KMS-11 (cell line): ENCODE measurements around the gene FCHSD1.

Source experiments
- H2AFZ ChIP-seq: fragments of 200-600 bp; sonication (generic); 2 replicates; pipeline ENCODE4 v1.6.1; 2016; ENCODE audit warnings: antibody characterized with exemption, mixed run types, low read depth
- H3K27ac ChIP-seq: fragments of 200-600 bp; sonication (generic); 2 replicates; pipeline ENCODE4 v1.6.1; 2016; ENCODE audit warnings: mild to moderate bottlenecking, mixed run types
- H3K27me3 ChIP-seq: fragments of 200-600 bp; sonication (generic); 2 replicates; pipeline ENCODE4 v1.6.1; 2017; ENCODE audit warnings: mild to moderate bottlenecking, low read depth, mixed run types, moderate library complexity; ENCODE audit not compliant: insufficient read depth
- H3K36me3 ChIP-seq: fragments of 200-600 bp; sonication (generic); 2 replicates; pipeline ENCODE4 v1.6.1; 2017; ENCODE audit warnings: mild to moderate bottlenecking, mixed run types; ENCODE audit not compliant: insufficient read depth
- H3K4me1 ChIP-seq: fragments of 200-600 bp; sonication (generic); 2 replicates; pipeline ENCODE4 v1.6.1; 2016; ENCODE audit warnings: mild to moderate bottlenecking, low read depth, mixed run types; ENCODE audit not compliant: poor library complexity, severe bottlenecking
- H3K4me2 ChIP-seq: fragments of 200-600 bp; sonication (generic); 2 replicates; pipeline ENCODE4 v1.7.0; 2016; ENCODE audit warnings: mild to moderate bottlenecking, mixed run types
- H3K4me3 ChIP-seq: fragments of 200-600 bp; sonication (generic); IDR thresholded peaks from 2 replicates; pipeline ENCODE4 v1.6.1; 2017; ENCODE audit warnings: low read depth, low read length, mixed read lengths; ENCODE audit not compliant: insufficient read depth
- H3K79me2 ChIP-seq: fragments of 200-600 bp; sonication (generic); 2 replicates; pipeline ENCODE4 v1.6.1; 2016; ENCODE audit warnings: low read depth, mixed run types; ENCODE audit not compliant: insufficient read depth
- H3K9ac ChIP-seq: fragments of 200-600 bp; sonication (generic); 2 replicates; pipeline ENCODE4 v1.6.1; 2016; ENCODE audit warnings: mild to moderate bottlenecking, mixed run types
- H4K20me1 ChIP-seq: fragments of 200-600 bp; sonication (generic); 2 replicates; pipeline ENCODE4 v1.6.1; 2016; ENCODE audit warnings: mild to moderate bottlenecking, mixed run types; ENCODE audit not compliant: insufficient read depth
- CTCF ChIP-seq: fragments of 200-600 bp; sonication (generic); conservative IDR thresholded peaks from 2 replicates; pipeline ENCODE4 v1.6.1; 2017; ENCODE audit warnings: low read depth, mild to moderate bottlenecking, antibody characterized with exemption, low read length, moderate library complexity, mixed read lengths

Gene FCHSD1

GRCh38 chr5:141618030-141618803 is 33.0 kb downstream of the FCHSD1 start:
- H2AFZ ChIP-seq = peak overlapping the region; percentile 69; the same call in 1 of the 2 replicates

GRCh38 chr5:141617682-141618029 is 33.6 kb downstream of the FCHSD1 start:
- Histone ChIP-seq H3K79me2 (peaks cover 51% of the 10 kb centered on the region), H3K27me3 (no peaks in the 10 kb centered on the region), H3K4me2 (peak overlapping the region; percentile 68), H4K20me1 (no peaks in the 10 kb centered on the region), H3K4me1 (peaks cover 21% of the 10 kb centered on the region), H3K36me3 (no peaks in the 10 kb centered on the region), H3K9ac (peak overlapping the region; percentile 72; the same call in 1 of the 2 replicates), H3K27ac (no peak overlapping the region), H3K4me3 (no peak overlapping the region), H2AFZ (no peak overlapping the region)
- no peak for TF ChIP-seq CTCF

More at GRCh38 chr5:141618030-141618803, 33.0 kb downstream of the FCHSD1 start:
- no peaks in the 10 kb centered on the region for H3K36me3 ChIP-seq
- H3K4me2 ChIP-seq = peak overlapping the region; percentile 68
- no peak for TF ChIP-seq CTCF
- peak overlapping the region; percentile 72 for H3K9ac ChIP-seq
- peaks cover 24% of the 10 kb centered on the region for H3K4me1 ChIP-seq
- no peak overlapping the region for H3K4me3 ChIP-seq
- no peaks in the 10 kb centered on the region for H4K20me1 ChIP-seq
- peak overlapping the region; percentile 54 for H3K27ac ChIP-seq
- H3K79me2 ChIP-seq = peaks cover 46% of the 10 kb centered on the region
- H3K27me3 ChIP-seq = no peaks in the 10 kb centered on the region

GRCh38 chr5:141617128-141617527 is 34.1 kb downstream of the FCHSD1 start:
- Histone ChIP-seq H3K27ac (no peak overlapping the region), H4K20me1 (no peaks in the 10 kb centered on the region), H3K4me1 (peaks cover 21% of the 10 kb centered on the region), H3K4me3 (no peak overlapping the region), H3K4me2 (peak overlapping the region; percentile 68), H3K36me3 (no peaks in the 10 kb centered on the region), H3K27me3 (no peaks in the 10 kb centered on the region), H3K79me2 (peaks cover 57% of the 10 kb centered on the region), H3K9ac (no peak overlapping the region), H2AFZ (no peak overlapping the region)
- no peak for TF ChIP-seq CTCF

GRCh38 chr5:141615991-141616720 is 35.1 kb downstream of the FCHSD1 start:
- H3K9ac ChIP-seq = no peak overlapping the region
- no peaks in the 10 kb centered on the region for H3K27me3 ChIP-seq
- H3K36me3 ChIP-seq = no peaks in the 10 kb centered on the region
- no peak overlapping the region; the same call in 1 of the 2 replicates for H3K4me2 ChIP-seq
- no peaks in the 10 kb centered on the region for H4K20me1 ChIP-seq
- no peak overlapping the region for H2AFZ ChIP-seq
- peaks cover 65% of the 10 kb centered on the region for H3K79me2 ChIP-seq
- no peak for TF ChIP-seq CTCF
- peaks cover 21% of the 10 kb centered on the region for H3K4me1 ChIP-seq
- no peak overlapping the region for H3K4me3 ChIP-seq
- no peak overlapping the region for H3K27ac ChIP-seq
